B cell (primary cell): Measurements from ENCODE around the gene DOK5.

Experiments
- EZH2 ChIP-seq: IDR thresholded peaks from 2 replicates; pipeline ENCODE4 v1.6.1; 2012; ENCODE audit warnings: borderline replicate concordance, low read depth, mild to moderate bottlenecking, moderate library complexity, low read length; ENCODE audit not compliant: insufficient read depth, poor library complexity, severe bottlenecking
- TF ChIP-seq, protein P1 (sequence below): fragments of 200-600 bp; IDR thresholded peaks from one replicate; pipeline ENCODE4 v1.8.0; 2022; ENCODE audit warnings: antibody characterized with exemption, mild to moderate bottlenecking

- TF ChIP-seq EZH2 = no peak
- TF ChIP-seq, protein P1, sequence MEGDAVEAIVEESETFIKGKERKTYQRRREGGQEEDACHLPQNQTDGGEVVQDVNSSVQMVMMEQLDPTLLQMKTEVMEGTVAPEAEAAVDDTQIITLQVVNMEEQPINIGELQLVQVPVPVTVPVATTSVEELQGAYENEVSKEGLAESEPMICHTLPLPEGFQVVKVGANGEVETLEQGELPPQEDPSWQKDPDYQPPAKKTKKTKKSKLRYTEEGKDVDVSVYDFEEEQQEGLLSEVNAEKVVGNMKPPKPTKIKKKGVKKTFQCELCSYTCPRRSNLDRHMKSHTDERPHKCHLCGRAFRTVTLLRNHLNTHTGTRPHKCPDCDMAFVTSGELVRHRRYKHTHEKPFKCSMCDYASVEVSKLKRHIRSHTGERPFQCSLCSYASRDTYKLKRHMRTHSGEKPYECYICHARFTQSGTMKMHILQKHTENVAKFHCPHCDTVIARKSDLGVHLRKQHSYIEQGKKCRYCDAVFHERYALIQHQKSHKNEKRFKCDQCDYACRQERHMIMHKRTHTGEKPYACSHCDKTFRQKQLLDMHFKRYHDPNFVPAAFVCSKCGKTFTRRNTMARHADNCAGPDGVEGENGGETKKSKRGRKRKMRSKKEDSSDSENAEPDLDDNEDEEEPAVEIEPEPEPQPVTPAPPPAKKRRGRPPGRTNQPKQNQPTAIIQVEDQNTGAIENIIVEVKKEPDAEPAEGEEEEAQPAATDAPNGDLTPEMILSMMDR = no peak
Observed at GRCh38 chr20:54629632-54630031, 154.2 kb downstream of the DOK5 start.
